Naive thymus-derived CD4-positive, alpha-beta T cell (primary cell): Measurements from ENCODE around the gene RNASEL. TPM values are rescaled to one million over a fixed set of nuclear protein-coding genes. Genes with fewer than 3 reads are reported as not detected.

Source experiments
- ATAC-seq: fragments of 150-1000 bp; cut with Tn5 transposase; 2 replicates; pipeline ENCODE4 v1.10.0; 2021; ENCODE audit warnings: mild to moderate bottlenecking, moderate library complexity
- CTCF ChIA-PET: fragments of 350-600 bp; sonication (Branson Sonifier 250); formaldehyde crosslinking; loops from one replicate; lab custom pipeline; 2021; ENCODE audit warnings: antibody characterized with exemption; lab: Charles Lee
- POLR2A ChIA-PET: fragments of 350-600 bp; sonication (Branson Sonifier 250); formaldehyde crosslinking; loops from one replicate; lab custom pipeline; 2021; ENCODE audit warnings: antibody characterized with exemption, inconsistent platforms; lab: Charles Lee
- DNase-seq, 9 donors: peaks; one replicate each; pipeline versions ENCODE4 v3.0.0 to v3.0.0-alpha.2; 2020 to 2022; ENCODE audit warnings: mixed read lengths in 1 of 9
- H3K27ac ChIP-seq: one replicate; pipeline ENCODE4 v1.7.0; 2013; ENCODE audit warnings: mild to moderate bottlenecking, low read depth, low read length, moderate library complexity
- H3K27me3 ChIP-seq, 2 donors: one replicate each; pipeline ENCODE4 v1.7.0; 2013; ENCODE audit warnings: low read length in 2 of 2, mild to moderate bottlenecking in 2 of 2, moderate library complexity in 2 of 2; ENCODE audit not compliant: control insufficient read depth in 2 of 2, insufficient read depth in 2 of 2
- H3K36me3 ChIP-seq, 3 experiments: 1 replicate in 2 of 3; 2 replicates in 1 of 3; pipeline ENCODE4 v1.7.0; 2013; ENCODE audit warnings: low read length in 3 of 3, mild to moderate bottlenecking in 3 of 3, moderate library complexity in 1 of 3; ENCODE audit not compliant: insufficient read depth in 3 of 3, control insufficient read depth in 2 of 3
- H3K4me1 ChIP-seq, 2 donors: one replicate each; pipeline ENCODE4 v1.7.0; 2013; ENCODE audit warnings: low read length in 2 of 2, mild to moderate bottlenecking in 2 of 2, moderate library complexity in 1 of 2; ENCODE audit not compliant: control insufficient read depth in 2 of 2, insufficient read depth in 2 of 2
- H3K4me3 ChIP-seq: 2 replicates; pipeline ENCODE4 v1.7.0; 2013; ENCODE audit warnings: mild to moderate bottlenecking, low read length
- H3K9me3 ChIP-seq, 3 experiments: 1 replicate in 2 of 3; 2 replicates in 1 of 3; pipeline ENCODE4 v1.7.0; 2013; ENCODE audit warnings: low read length in 3 of 3; ENCODE audit not compliant: control insufficient read depth in 2 of 3
- H3K27ac Mint-ChIP-seq, 9 donors: one replicate each; pipeline ENCODE4 v1.8.0; 2020 to 2022; ENCODE audit warnings: mixed read lengths in 9 of 9, mild to moderate bottlenecking in 8 of 9, moderate library complexity in 5 of 9, inconsistent platforms in 2 of 9
- H3K27me3 Mint-ChIP-seq, 5 donors: one replicate each; pipeline ENCODE4 v1.8.0; 2021 to 2022; ENCODE audit warnings: mixed read lengths in 5 of 5, mild to moderate bottlenecking in 1 of 5
- H3K36me3 Mint-ChIP-seq, 5 donors: one replicate each; pipeline ENCODE4 v1.8.0; 2020 to 2022; ENCODE audit warnings: mixed read lengths in 5 of 5, mild to moderate bottlenecking in 3 of 5, inconsistent platforms in 1 of 5
- H3K4me1 Mint-ChIP-seq, 7 donors: one replicate each; pipeline ENCODE4 v1.8.0; 2020 to 2022; ENCODE audit warnings: mixed read lengths in 7 of 7, mild to moderate bottlenecking in 3 of 7, inconsistent platforms in 1 of 7
- H3K4me3 Mint-ChIP-seq, 10 donors: one replicate each; pipeline ENCODE4 v1.8.0; 2020 to 2022; ENCODE audit warnings: mild to moderate bottlenecking in 10 of 10, mixed read lengths in 10 of 10, moderate library complexity in 6 of 10, inconsistent platforms in 2 of 10
- H3K9me3 Mint-ChIP-seq, 11 donors: one replicate each; pipeline ENCODE4 v1.8.0; 2020 to 2022; ENCODE audit warnings: mixed read lengths in 11 of 11, mild to moderate bottlenecking in 4 of 11, inconsistent platforms in 1 of 11, moderate library complexity in 1 of 11
- intact Hi-C, 2 donors: fragments of 100-400 bp; cut with micrococcal nuclease; formaldehyde crosslinking; loops; one replicate each; pipeline ENCODE4 v1.15.1; 2023
- polyA plus RNA-seq, 2 donors: library from polyadenylated mRNA; unstranded; fragments of 300-500 nt; fragmentation: Illumina TruSeq; gene quantifications; one replicate each; pipeline ENCODE4 v1.2.3, GENCODE V29; 2021
- total RNA-seq, 6 experiments: library from RNA in 5 of 6; stranded (reverse) in 5 of 6; gene quantifications; 1 replicate in 5 of 6; 2 replicates in 1 of 6; pipeline ENCODE4 v1.2.3 and lab custom pipeline; 2021 to 2026

Gene RNASEL
- total and polyA plus RNA-seq, 7 experiments from 2014 or later = 5.7 to 34.9 (median 12.1) TPM

DNA sequence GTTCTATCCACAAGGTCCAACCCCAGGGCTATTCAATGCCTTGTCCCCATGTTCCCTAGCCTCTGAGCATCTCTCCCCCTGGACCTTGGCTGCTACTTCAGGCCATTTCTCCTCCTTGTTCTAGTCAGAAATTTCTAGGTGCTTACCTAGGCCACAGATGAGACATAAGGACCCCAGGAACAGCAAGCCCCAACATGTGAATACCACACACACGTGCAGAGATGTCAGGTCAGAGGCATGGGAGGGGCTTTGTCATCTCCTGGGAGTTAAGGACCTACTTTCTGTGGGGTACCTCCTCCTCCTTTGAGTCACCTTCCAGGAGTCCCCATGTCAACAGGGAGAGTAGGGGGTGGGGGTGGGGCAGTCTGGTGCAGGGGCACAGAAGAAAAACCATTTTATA is 22.3 kb upstream of the RNASEL start:
- no peaks in the 10 kb centered on the region for H3K9me3 ChIP-seq
- Mint-ChIP-seq H3K27ac (no peak overlapping the region), H3K4me1 (peaks cover 18 to 60% (median 25%) of the 10 kb centered on the region in 7 donors), H3K36me3 (peaks cover 0 to 3% (median 0%) of the 10 kb centered on the region in 5 donors), H3K27me3 (peaks cover 0 to 60% (median 40%) of the 10 kb centered on the region in 5 donors), H3K9me3 (peaks cover 0 to 1% (median 0%) of the 10 kb centered on the region in 11 donors), H3K4me3 (no peak overlapping the region)
- no peaks in the 10 kb centered on the region for H3K36me3 ChIP-seq
- POLR2A ChIA-PET = no interaction called here
- intact Hi-C loops = no loop called here
- peaks cover 8 to 21% of the 10 kb centered on the region in 2 donors for H3K4me1 ChIP-seq
- CTCF ChIA-PET = no interaction called here
- H3K4me3 ChIP-seq = no peak overlapping the region
- H3K27me3 ChIP-seq = no peaks in the 10 kb centered on the region
- no peak for ATAC-seq
- DNase-seq = no peak
- no peak overlapping the region for H3K27ac ChIP-seq

DNA sequence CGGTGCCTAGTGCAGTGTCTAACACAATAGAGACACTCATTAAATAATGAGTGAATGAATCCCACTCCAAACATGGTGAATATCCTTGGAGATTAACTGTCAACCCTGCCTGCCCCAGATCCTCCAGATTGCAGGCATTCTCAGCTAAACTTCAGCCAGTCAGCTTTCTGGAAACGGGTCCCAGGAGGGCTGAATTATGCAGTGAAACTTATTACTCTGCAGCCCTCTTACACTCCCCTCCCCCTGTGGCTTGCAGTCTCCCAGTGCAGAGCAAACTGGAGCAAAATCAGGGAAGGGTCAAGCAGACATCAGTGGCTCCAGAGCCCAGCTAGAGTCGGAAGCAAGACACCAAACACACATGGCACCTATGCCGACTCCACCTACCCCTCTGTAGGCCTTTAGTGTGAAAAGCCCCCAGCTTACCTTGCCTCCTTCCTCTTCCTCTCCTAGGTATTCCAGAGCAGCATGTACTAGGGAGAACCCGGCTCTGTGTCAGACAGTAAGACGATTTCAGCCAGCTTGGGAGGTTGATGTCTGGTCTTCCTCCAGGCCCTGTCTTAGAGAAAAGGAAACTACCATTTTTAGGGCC is 21.6 kb upstream of the RNASEL start:
- Mint-ChIP-seq H3K4me1 (peaks cover 12 to 54% (median 19%) of the 10 kb centered on the region in 7 donors), H3K4me3 (no peak overlapping the region), H3K9me3 (peaks cover 0 to 1% (median 0%) of the 10 kb centered on the region in 11 donors), H3K27ac (no peak overlapping the region), H3K27me3 (peaks cover 0 to 56% (median 40%) of the 10 kb centered on the region in 5 donors), H3K36me3 (peaks cover 0 to 3% (median 0%) of the 10 kb centered on the region in 5 donors)
- Histone ChIP-seq H3K9me3 (no peaks in the 10 kb centered on the region), H3K27me3 (no peaks in the 10 kb centered on the region), H3K4me1 (peaks cover 4 to 18% of the 10 kb centered on the region in 2 donors), H3K27ac (no peak overlapping the region), H3K4me3 (no peak overlapping the region), H3K36me3 (no peaks in the 10 kb centered on the region)
- no peak for ATAC-seq
- ChIA-PET CTCF (no interaction called here), POLR2A (interaction anchor here (0.6 kb wide), 2 partner anchors 21 to 915 kb away, joined by 3 to 5 read pairs; no protein-coding TSS in a partner anchor)
- intact Hi-C loops = no loop called here
- DNase-seq = no peak

DNA sequence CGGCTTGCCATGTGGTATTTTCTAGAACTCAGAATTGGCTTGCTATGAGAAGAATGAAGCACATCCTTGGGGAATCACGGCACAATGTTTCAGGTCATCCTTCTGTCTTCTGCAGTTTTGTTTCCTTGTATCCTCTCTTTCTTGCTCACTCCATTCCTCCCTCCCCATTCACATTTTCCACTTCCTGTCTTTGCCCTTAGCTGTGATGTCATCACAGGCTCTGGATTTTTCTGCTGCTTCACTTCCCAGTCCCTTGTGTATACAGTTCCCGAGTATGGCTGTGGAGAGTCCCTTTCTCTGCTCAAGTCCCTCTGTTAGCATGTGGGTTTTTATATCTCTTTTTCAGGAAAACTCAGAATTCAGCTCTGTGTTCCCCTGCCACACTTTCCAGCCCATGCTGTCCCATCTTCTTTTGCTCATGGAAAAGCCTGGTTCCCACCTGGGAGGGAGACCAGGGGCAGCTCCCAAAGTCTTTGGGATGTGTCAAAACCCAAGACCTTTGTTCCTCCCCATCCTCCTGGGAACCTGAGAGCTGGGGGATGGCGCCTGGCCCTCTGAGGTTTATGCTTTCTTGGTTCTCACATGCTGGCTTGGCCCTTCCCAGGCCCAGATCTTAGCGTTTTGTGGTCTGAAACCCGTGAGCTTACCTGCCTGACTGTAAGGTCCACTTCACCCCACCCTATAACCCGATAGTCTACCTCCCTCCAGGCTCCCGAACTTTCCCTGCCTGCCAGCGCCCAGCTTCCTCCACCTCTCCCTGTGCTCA is 20.0 kb upstream of the RNASEL start:
- Histone ChIP-seq H3K9me3 (no peaks in the 10 kb centered on the region), H3K36me3 (no peaks in the 10 kb centered on the region), H3K27ac (no peak overlapping the region), H3K4me1 (peaks cover 8% of the 10 kb centered on the region in 2 donors), H3K4me3 (no peak overlapping the region), H3K27me3 (no peaks in the 10 kb centered on the region)
- Mint-ChIP-seq H3K27ac (peak overlapping the region in 1 of 9 donors; percentile 20), H3K4me3 (no peak overlapping the region), H3K9me3 (peaks cover 0 to 1% (median 0%) of the 10 kb centered on the region in 11 donors), H3K36me3 (peaks cover 0 to 3% (median 0%) of the 10 kb centered on the region in 5 donors), H3K27me3 (peaks cover 0 to 50% (median 37%) of the 10 kb centered on the region in 5 donors), H3K4me1 (peaks cover 5 to 58% (median 13%) of the 10 kb centered on the region in 7 donors)
- CTCF ChIA-PET = interaction anchor here (4.9 to 18.0 kb wide), 2 partner anchors 13 to 177 kb away, joined by 26 to 403 read pairs; partner anchors contain the start of gene NPL
- no peak for DNase-seq
- intact Hi-C loops = loop anchor here (10.0 kb wide), 2 partner anchors 464 to 1504 kb away; no protein-coding TSS in a partner anchor
- no peak for ATAC-seq
- POLR2A ChIA-PET = no interaction called here

DNA sequence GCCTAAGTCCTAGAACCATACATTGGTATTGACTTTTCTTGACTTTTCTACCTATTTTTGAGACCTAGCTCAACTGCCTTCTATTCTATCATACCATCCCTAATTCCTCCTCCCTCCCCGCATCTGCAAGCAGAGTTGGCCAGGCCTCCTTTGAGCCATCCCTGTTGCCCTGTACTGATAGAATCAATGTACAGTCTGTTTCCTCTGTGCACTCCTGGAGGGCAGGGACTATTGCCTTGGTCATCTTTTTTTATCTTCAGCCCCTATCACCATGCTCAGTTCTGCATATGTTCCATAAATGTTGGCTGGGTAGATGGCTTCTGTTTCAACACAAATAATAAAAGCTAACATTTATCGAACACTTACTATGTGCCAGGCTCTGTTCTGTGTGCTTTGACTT is 19.2 kb upstream of the RNASEL start:
- Mint-ChIP-seq H3K27me3 (peaks cover 0 to 42% (median 29%) of the 10 kb centered on the region in 5 donors), H3K4me1 (peaks cover 4 to 50% (median 16%) of the 10 kb centered on the region in 7 donors), H3K36me3 (peaks cover 0 to 3% (median 0%) of the 10 kb centered on the region in 5 donors), H3K9me3 (peaks cover 0 to 1% (median 0%) of the 10 kb centered on the region in 11 donors), H3K27ac (no peak overlapping the region), H3K4me3 (no peak overlapping the region)
- POLR2A ChIA-PET = interaction anchor here (4.2 kb wide), 1 partner anchor 8 kb away, joined by 26 read pairs; no protein-coding TSS in a partner anchor
- ATAC-seq (no peak), DNase-seq (no peak)
- H3K36me3 ChIP-seq = no peaks in the 10 kb centered on the region
- intact Hi-C loops = loop anchor here (10.0 kb wide), 2 partner anchors 463 to 1503 kb away; no protein-coding TSS in a partner anchor
- H3K27me3 ChIP-seq = no peaks in the 10 kb centered on the region
- peaks cover 13 to 16% of the 10 kb centered on the region in 2 donors for H3K4me1 ChIP-seq
- H3K9me3 ChIP-seq = no peaks in the 10 kb centered on the region
- no peak overlapping the region for H3K27ac ChIP-seq
- CTCF ChIA-PET = interaction anchor here (4.9 to 18.0 kb wide), 2 partner anchors 13 to 178 kb away, joined by 26 to 403 read pairs; partner anchors contain the start of gene NPL
- no peak overlapping the region for H3K4me3 ChIP-seq

DNA sequence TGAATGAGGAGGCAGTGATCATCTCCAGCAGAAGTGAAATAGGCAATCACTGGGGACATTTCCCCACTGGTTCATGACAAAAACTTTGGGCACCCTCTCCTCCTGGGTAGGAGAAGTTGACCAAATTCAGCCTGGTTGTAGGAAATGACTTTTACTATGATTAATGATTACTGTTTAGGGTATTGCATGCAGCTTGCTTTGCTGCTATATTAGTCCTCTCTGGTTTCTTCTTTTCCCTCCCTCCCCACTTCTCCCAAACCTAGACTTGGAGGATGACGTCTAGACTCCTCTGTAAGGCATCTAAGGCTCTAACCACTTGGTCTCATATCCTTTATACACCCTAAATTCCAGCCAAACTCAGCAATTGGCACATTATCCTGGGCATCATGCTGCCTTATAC is 18.5 kb upstream of the RNASEL start:
- peaks cover 0 to 36% (median 25%) of the 10 kb centered on the region in 5 donors for H3K27me3 Mint-ChIP-seq
- ATAC-seq (no peak), DNase-seq (no peak)
- H3K4me1 Mint-ChIP-seq = peaks cover 4 to 46% (median 18%) of the 10 kb centered on the region in 7 donors
- H3K4me3 Mint-ChIP-seq = no peak overlapping the region
- no peak overlapping the region for H3K4me3 ChIP-seq
- ChIA-PET CTCF (interaction anchor here (0.5 to 18.0 kb wide), 3 partner anchors 12 to 194 kb away, joined by 4 to 403 read pairs (median 26); partner anchors contain the start of gene NPL), POLR2A (interaction anchor here (1.3 to 4.2 kb wide), 2 partner anchors 8 to 19 kb away, joined by 4 to 26 read pairs; partner anchors contain the start of gene RNASEL)
- H3K36me3 ChIP-seq = no peaks in the 10 kb centered on the region
- H3K9me3 Mint-ChIP-seq = peaks cover 0 to 1% (median 0%) of the 10 kb centered on the region in 11 donors
- intact Hi-C loops = loop anchor here (10.0 kb wide), 2 partner anchors 463 to 1503 kb away; no protein-coding TSS in a partner anchor
- H3K27ac Mint-ChIP-seq = no peak overlapping the region
- peaks cover 0 to 4% (median 0%) of the 10 kb centered on the region in 5 donors for H3K36me3 Mint-ChIP-seq
- no peaks in the 10 kb centered on the region for H3K27me3 ChIP-seq
- H3K9me3 ChIP-seq = no peaks in the 10 kb centered on the region
- H3K4me1 ChIP-seq = peaks cover 13 to 22% of the 10 kb centered on the region in 2 donors
- H3K27ac ChIP-seq = no peak overlapping the region
